Hindlimb muscle (tissue), 1 donor: ENCODE measurements around the gene PAFAH1B2. TPM values are rescaled to one million over a fixed set of nuclear protein-coding genes. Genes with fewer than 3 reads are reported as not detected.
"Not testable (repeated sequence)": the region's sequence is repeated elsewhere in the genome, so short reads cannot be mapped to it uniquely, and the experiment has no call there.

ENCODE experiments used
- DNase-seq: peaks from one replicate; pipeline ENCODE4 v3.0.0-alpha.2; 2013
- polyA plus RNA-seq: library from polyadenylated mRNA; unstranded; fragments of 120-200 nt; gene quantifications from one replicate; pipeline ENCODE4 v1.2.1, GENCODE V29; 2013; ENCODE audit not compliant: insufficient read length

PAFAH1B2 gene
- 49.2 TPM for polyA plus RNA-seq

- DNase-seq: peak; percentile 94
These were observed at the start of gene PAFAH1B2 for GRCh38 chr11:117143871-117144476. Gene PAFAH1B2, plus strand, starts transcription at chr11:117144287. Its CDS starts 8,161 bp downstream, at chr11:117152448.

- DNase-seq: no peak
These were observed 49.3 kb upstream of the PAFAH1B2 start for GRCh38 chr11:117094776-117095175.

DNA sequence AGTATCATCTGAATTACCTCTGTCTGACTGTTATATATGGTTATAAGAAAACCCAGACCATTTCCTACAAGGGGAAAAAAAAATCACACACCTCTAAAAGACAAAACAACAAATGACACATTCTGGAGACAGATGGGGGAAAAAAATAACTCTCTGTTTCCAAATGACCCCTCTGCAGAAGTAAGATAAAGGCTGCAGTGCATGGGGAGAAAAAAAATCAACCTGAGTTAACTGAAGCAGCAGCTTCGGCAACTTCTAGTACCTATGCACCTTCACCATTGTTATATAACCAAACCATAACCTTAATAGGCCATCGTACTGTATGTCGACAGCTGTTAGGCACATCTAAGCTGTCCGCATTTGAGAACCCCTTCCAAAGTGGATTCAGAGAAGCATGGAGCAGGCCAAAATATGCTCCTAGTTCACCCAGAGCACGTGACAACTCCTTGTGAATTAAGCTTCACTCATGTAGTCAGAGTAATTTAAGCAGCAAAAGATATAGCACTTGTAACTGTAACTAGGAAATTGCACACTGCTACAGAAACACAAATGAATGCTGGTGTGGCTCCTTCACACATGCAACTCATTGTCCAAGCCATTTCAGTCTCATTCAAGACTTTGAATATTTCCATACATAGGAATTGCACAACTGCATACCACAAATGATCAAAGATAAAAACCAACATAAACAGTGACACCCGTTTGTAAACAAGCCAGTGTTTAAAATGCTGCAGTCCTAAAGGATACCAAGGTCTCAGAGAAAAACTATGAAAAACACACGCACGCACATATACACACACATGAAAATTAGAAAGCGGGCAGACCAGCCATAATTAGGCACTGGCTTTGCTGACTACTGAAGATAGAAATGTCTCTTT is 48.6 kb upstream of the PAFAH1B2 start:
- no peak for DNase-seq

DNA sequence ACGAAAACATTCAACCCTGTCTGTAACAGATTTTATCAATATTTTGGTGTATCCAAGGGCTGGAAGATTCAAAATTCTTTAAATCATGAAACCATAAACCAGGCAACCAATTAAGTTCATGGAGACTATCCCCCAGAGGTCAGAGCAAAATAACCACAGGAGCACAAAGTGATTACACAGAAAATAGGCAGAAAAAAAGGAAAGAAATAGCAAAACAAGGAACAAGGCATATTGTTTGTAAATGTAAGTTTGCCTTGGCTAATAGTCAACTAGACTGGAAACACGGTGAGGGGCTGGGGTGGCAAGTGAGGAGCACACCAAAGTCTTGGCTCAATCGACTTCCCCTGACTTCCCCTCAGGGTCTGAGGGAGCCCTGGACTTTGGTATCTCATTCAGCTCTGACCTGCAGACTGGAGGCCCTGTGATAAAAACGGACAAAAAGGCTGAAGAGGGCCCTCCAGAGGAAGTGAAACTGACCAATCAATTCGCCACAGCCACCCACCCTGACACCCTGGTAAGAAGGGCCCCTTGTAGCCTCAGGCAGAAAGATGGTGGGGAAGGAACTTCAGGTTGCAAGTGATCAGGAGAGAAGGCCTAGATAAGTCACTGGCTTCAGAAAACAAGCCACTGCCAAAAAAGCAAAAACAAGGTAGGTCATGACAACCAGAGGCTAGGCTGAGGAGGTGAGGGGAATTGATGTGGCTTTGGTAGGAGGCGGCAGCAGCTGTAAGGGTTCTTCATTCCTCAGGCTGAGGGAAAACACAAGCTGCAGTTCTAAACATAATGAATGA is 47.7 kb upstream of the PAFAH1B2 start:
- no peak for DNase-seq

- DNase-seq: no peak
These were observed 47.1 kb upstream of the PAFAH1B2 start for GRCh38 chr11:117097014-117097388.

GRCh38 chr11:117097389-117098268 is 46.5 kb upstream of the PAFAH1B2 start:
- DNase-seq: peak; percentile 52

DNA sequence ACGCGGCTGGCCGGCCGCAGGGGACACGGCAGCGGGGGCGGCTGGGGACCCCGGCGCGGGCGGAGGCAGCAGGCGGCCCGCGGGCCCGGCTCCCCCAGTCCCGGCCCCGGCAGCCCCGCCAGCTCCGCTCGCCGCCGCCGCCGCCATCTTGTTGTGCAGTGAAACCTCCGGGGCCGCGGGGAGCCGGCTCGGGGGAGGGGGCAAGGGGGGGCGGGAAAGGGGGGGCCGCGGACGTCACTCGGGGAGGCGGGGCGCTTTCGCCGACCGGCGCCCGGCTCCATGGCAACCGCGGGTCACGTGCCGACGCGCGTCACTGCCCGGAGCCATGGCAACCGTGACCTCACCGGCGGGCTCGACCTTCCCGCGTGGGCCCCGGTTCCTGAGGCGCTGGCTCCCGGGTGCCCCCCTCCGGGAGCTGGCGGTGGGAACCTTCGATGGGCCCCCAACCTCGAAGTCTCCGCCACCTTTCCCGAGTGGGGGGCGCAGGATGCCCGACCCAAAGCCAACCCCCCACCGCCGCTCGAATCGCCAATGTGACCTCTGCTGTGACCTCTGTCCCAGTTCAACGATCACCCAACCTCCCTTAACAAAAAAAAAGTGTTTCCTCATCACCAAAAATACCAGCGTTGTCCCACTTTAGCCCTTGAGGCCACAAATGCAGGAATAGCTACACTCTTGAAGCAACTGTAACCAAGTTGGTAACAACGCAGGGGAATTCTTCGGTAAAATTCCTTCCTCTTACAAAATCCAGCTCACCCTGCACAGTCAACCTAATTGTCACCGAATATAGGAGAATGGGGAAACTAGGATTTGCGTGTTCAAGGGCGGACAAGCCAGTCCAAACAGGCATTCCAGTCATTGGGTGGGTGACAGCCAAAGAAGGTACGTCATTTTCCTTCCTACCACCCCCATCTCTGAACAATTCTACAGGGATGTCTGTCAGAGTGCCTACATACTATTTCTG is 45.5 kb upstream of the PAFAH1B2 start, which contains the start of gene SIK3:
SIK3 (minus strand) TSS at position 160 of the 964 bp plus-strand sequence; CDS start at position 147, 13 bp downstream.
- peak; percentile 95 for DNase-seq

DNA sequence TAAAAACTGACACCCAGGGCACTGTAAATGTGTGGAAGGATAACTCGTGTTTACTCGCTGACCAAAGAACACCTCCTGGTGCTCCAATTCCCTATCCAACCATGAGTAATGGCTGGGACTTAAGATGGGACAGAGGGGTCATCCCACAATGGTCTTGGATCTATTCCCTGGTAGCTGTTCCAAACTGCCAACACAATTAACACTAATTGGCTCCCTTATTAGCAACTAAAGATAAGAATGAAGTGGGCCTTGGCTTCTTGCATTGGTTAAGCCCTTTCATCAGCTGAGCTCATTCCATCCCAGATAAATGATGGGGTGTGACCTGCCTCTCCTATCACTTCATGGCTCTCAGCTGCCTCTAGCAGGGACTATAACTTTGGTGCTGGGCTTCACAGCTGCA is 44.4 kb upstream of the PAFAH1B2 start:
- no peak for DNase-seq

DNA sequence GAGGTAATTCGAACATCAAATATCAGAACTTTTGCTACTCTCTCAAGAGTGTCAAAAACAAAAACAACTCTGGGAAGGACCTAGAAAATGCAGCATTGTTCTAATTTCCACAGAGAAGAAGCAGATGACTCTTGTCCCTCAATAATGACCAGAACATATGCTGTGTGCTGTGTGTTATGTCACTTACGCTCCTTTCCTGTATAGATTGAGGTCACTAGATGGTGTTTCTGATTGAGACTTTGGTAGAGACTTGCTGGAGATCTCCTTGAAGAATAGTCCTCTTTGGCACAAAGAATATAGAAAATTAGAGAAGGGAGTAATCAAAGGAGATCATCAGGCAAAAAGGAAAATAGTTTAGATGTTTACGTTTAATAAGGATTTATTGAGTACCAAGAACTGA is 43.5 kb upstream of the PAFAH1B2 start:
- DNase-seq: no peak

GRCh38 chr11:117107701-117108590 is 36.1 kb upstream of the PAFAH1B2 start:
- DNase-seq: no peak

DNA sequence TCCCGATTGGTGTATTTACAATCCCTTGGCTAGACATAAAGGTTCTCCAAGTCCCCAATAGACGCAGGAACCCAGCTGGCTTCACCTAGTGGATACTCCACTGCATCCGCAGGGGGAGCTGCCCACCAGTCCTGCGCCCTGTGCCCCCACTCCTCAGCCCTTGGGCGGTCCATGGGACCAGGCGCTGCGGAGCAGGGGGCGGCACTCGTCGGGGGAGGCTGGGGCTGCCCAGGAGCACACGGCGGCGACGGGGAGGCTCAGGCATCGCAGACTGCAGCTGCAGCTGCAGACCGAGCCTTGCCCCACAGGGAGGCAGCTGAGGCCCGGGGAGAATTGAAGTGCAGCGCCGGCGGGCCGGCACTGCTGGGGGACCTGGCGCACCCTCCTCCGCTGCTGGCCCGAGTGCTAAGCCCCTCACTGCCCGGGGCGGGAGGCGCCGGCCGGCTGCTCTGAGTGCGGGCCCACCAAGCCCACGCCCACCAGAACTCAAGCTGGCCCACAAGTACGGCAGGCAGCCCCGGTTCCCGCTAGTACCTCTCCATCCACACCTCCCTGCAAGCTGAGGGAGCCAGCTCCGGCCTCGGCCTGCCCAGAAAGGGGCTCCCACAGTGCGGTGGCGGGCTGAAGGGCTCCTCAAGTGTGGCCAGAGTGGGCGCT is 33.7 kb upstream of the PAFAH1B2 start:
- no peak for DNase-seq

DNA sequence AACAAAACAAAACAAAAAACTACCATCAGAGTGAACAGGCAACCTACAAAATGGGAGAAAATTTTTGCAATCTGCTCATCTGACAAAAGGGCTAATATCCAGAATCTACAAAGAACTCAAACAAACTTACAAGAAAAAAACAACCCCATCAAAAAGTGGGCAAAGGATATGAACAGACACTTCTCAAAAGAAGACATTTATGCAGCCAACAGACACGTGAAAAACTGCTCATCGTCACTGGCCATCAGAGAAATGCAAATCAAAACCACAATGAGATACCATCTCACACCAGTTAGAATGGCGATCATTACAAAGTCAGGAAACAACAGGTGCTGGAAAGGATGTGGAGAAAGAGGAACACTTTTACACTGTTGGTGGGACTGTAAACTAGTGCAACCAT is 31.6 kb upstream of the PAFAH1B2 start:
- not testable (repeated sequence) for DNase-seq

- not testable (repeated sequence) for DNase-seq
These were observed 31.1 kb upstream of the PAFAH1B2 start for GRCh38 chr11:117112939-117113338.

- DNase-seq: no peak
These were observed 26.4 kb upstream of the PAFAH1B2 start for GRCh38 chr11:117117681-117118080.

- no peak for DNase-seq
These were observed 22.9 kb upstream of the PAFAH1B2 start for GRCh38 chr11:117121176-117121575.

DNA sequence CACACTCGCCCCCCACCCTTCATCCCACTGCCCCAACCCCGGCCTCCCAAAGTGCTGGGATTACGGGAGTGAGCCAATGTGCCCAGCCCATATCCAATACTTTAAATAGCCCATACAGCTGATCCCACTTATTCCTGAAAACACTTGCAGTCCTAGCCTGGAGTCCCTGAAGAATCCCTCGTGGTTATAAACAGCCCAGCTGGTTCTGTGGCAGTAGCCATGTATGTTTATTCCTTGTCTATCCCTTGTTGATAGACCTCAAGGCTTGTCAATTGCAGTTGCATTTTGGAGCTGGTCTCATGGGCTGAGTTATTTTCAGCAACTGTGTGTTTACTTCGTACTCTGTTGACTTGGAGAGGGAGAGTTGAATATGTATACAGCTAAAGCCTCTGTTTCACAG is 21.5 kb upstream of the PAFAH1B2 start:
- no peak for DNase-seq

GRCh38 chr11:117126223-117126965 is 17.7 kb upstream of the PAFAH1B2 start:
- no peak for DNase-seq

GRCh38 chr11:117127171-117127901 is 16.8 kb upstream of the PAFAH1B2 start:
- DNase-seq: no peak
